ENCODE results near the gene IQSEC1.

Gene IQSEC1

GRCh38 chr3:12934431-12934830 lies 138.8 kb downstream of the IQSEC1 start:
- DNase-seq (ENCODE audit: low spot score): no peak
- in situ Hi-C loops (cut with MboI; ENCODE audit: low sequenced_read_pairs, unreplicated experiment): no loop called here
- TF ChIP-seq, protein P1, sequence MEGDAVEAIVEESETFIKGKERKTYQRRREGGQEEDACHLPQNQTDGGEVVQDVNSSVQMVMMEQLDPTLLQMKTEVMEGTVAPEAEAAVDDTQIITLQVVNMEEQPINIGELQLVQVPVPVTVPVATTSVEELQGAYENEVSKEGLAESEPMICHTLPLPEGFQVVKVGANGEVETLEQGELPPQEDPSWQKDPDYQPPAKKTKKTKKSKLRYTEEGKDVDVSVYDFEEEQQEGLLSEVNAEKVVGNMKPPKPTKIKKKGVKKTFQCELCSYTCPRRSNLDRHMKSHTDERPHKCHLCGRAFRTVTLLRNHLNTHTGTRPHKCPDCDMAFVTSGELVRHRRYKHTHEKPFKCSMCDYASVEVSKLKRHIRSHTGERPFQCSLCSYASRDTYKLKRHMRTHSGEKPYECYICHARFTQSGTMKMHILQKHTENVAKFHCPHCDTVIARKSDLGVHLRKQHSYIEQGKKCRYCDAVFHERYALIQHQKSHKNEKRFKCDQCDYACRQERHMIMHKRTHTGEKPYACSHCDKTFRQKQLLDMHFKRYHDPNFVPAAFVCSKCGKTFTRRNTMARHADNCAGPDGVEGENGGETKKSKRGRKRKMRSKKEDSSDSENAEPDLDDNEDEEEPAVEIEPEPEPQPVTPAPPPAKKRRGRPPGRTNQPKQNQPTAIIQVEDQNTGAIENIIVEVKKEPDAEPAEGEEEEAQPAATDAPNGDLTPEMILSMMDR (IDR thresholded peaks at IDR 0.05; ENCODE audit: borderline replicate concordance, control extremely low read depth, extremely low read depth, insufficient read depth, missing control alignments): no peak

DNA sequence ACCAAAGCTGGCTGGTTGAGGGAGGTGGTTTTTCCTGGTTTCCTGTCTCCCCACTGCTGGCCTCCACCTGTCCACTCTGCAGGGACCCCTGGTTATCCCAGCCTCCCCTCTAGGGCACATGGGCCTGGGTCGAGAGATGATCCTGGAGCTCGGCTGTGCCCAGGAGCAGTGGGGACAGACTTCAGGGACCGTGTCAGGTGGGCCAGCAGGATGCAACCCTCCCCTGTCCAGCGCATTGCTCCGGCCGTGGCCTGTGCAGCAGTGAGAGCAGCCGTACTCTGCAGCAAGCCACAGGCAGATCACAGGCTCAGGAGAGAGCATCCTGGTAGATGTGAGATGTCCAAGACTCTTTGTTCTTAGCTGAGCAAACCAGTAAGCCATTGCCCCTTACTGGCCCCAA lies 139.3 kb downstream of the IQSEC1 start:
- in situ Hi-C loops (cut with MboI; ENCODE audit: low sequenced_read_pairs, unreplicated experiment): no loop called here
- DNase-seq (ENCODE audit: low spot score): no peak
- TF ChIP-seq, protein P1 (IDR thresholded peaks at IDR 0.05; ENCODE audit: borderline replicate concordance, control extremely low read depth, extremely low read depth, insufficient read depth, missing control alignments): no peak

GRCh38 chr3:12932754-12933153 lies 140.5 kb downstream of the IQSEC1 start:
- TF ChIP-seq, protein P1 (IDR thresholded peaks at IDR 0.05; ENCODE audit: borderline replicate concordance, control extremely low read depth, extremely low read depth, insufficient read depth, missing control alignments): no peak
- in situ Hi-C loops (cut with MboI; ENCODE audit: low sequenced_read_pairs, unreplicated experiment): no loop called here
- DNase-seq (ENCODE audit: low spot score): no peak

GRCh38 chr3:12932347-12932746 lies 140.9 kb downstream of the IQSEC1 start:
- TF ChIP-seq, protein P1 (IDR thresholded peaks at IDR 0.05; ENCODE audit: borderline replicate concordance, control extremely low read depth, extremely low read depth, insufficient read depth, missing control alignments): no peak
- in situ Hi-C loops (cut with MboI; ENCODE audit: low sequenced_read_pairs, unreplicated experiment): no loop called here

DNA sequence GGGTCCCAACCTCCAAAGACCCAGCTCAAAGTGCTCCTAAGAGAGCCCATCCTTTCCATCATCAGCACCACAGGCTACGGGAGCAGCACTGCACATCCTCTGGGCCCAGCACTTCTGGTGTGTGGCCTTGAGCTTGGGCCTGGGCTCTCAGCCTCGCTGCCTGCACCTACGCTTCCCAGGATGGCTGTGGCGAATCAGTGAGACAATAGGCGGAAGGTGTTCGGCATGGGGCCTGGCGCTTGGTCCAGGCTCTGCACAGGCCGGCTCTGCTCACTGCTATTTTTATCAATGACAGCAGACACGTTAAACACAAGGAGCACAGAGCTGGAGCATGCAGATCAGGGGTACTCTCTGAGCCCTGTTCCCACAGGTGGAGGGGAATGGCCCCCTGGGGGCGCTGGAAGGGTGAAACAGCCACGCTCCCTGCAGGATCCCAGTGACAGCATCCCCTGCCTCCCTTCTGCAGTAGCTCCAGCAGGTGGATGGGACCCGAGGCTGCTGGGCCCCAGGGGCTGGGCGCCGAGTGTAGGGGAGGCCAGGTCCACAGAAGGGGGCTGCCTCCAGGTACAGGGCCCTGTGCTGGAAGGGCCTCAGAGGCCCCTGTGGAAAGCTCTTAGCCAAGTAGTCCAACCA lies 141.8 kb downstream of the IQSEC1 start:
- DNase-seq (ENCODE audit: low spot score): no peak
- TF ChIP-seq, protein P1 (IDR thresholded peaks at IDR 0.05; ENCODE audit: borderline replicate concordance, control extremely low read depth, extremely low read depth, insufficient read depth, missing control alignments): no peak
- in situ Hi-C loops (cut with MboI; ENCODE audit: low sequenced_read_pairs, unreplicated experiment): no loop called here

More at GRCh38 chr3:12932347-12932746, 140.9 kb downstream of the IQSEC1 start:
- no peak for DNase-seq (ENCODE audit: low spot score)

GRCh38 chr3:12929801-12930200 lies 143.4 kb downstream of the IQSEC1 start:
- no peak for DNase-seq (ENCODE audit: low spot score)
- TF ChIP-seq, protein P1 (IDR thresholded peaks at IDR 0.05; ENCODE audit: borderline replicate concordance, control extremely low read depth, extremely low read depth, insufficient read depth, missing control alignments): no peak
- in situ Hi-C loops (cut with MboI; ENCODE audit: low sequenced_read_pairs, unreplicated experiment): no loop called here

Measured in GM13976 (cell line).